ENCODE measurements around the gene MSL2. TPM values are rescaled to one million over a fixed set of nuclear protein-coding genes. Genes with fewer than 3 reads are reported as not detected.
"Not testable (repeated sequence)": the region's sequence is repeated elsewhere in the genome, so short reads cannot be mapped to it uniquely, and the experiment has no call there.

Gene MSL2
- total RNA-seq, 1 donor from 2014 or later, result 13.8 TPM

DNA sequence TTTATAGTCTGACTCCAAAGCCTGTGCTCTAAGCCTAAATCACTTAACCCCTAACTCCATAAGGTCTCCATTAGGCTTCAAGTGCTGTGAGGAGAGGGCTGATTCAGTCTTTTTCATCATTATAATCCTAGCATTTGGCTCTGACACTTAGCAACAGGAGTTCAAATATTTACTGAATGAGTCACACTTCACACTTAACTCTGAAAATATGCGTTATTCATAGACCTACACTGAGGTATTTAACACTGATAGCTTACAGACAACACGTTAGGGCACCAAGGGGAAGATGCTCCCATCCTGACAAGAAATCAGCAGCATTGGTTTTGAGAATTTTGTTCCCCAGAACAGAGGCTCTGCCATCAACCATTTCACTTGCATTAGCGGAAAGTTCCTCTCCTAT is 53.5 kb downstream of the MSL2 start:
- ATAC-seq, result peak; percentile 91

GRCh38 chr3:136141891-136142290 is 54.2 kb downstream of the MSL2 start:
- peak; percentile 33 for ATAC-seq

GRCh38 chr3:136141291-136141785 is 54.8 kb downstream of the MSL2 start:
- ATAC-seq, result no peak

GRCh38 chr3:136136454-136136853 is 59.7 kb downstream of the MSL2 start:
- ATAC-seq, result no peak

GRCh38 chr3:136135039-136135802 is 60.9 kb downstream of the MSL2 start:
- no peak for ATAC-seq

GRCh38 chr3:136134091-136134490 is 62.0 kb downstream of the MSL2 start:
- ATAC-seq, result no peak

DNA sequence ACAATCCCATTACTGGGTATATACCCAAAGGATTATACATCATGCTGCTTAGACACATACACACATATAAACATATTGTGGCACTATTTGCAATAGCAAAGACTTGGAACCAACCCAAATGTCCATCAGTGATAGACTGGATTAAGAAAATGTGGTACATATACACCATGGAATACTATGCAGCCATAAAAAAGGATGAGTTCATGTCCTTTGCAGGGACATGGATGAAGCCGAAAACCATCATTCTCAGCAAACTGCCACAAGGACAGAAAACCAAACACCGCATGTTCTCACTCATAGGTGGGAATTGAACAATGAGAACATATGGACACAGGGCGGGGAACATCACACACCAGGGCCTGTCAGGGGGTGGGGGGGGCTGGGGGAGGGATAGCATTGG is 64.5 kb downstream of the MSL2 start:
- not testable (repeated sequence) for ATAC-seq

DNA sequence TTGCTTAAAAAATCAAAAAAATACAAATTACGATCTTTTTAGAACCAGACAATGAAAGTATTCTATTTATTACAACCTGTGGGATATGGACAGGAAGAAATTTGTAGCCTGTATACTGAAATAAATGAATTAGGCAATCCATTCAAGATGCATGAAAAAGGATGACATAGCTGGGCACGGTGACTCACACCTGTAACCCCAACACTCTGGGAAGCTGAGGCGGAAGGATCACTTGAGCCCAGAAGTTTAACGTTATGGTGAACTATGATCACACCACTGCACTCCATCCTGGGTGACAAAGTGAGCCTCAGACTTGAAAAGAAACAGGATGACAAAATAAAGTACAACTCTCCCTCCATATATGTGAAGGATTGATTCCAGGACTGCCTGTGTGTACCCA is 74.1 kb downstream of the MSL2 start:
- ATAC-seq, result no peak

GRCh38 chr3:136120373-136121348 is 75.5 kb downstream of the MSL2 start:
- ATAC-seq, result no peak

DNA sequence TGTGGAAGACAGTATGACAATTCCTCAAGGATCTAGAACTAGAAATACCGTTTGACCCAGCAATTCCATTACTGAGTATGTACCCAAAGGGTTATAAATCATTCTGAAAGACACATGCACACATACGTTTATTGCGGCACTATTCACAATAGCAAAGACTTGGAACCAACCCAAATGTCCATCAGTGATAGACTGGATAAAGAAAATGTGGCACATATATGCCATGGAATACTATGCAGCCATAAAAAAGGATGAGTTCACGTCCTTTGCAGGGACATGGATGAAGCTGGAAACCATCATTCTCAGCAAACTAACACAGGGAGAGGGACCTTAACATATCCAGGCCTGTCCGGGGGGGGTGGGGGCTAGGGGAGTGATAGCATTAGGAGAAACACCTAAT is 76.4 kb downstream of the MSL2 start:
- ATAC-seq, result not testable (repeated sequence)

DNA sequence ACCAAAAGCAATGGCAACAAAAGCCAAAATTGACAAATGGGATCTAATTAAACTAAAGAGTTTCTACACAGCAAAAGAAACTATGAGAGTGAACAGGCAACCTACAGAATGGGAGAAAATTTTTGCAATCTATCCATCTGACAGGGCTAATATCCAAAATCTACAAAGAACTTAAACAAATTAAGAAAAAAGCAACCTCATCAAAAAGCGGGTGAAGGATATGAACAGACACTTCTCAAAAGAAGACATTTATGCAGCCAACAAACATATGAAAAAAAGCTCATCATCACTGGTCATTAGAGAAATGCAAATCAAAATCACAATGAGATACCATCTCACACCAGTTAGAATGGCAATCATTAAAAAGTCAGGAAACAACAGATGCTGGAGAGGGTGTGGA is 76.8 kb downstream of the MSL2 start:
- not testable (repeated sequence) for ATAC-seq

DNA sequence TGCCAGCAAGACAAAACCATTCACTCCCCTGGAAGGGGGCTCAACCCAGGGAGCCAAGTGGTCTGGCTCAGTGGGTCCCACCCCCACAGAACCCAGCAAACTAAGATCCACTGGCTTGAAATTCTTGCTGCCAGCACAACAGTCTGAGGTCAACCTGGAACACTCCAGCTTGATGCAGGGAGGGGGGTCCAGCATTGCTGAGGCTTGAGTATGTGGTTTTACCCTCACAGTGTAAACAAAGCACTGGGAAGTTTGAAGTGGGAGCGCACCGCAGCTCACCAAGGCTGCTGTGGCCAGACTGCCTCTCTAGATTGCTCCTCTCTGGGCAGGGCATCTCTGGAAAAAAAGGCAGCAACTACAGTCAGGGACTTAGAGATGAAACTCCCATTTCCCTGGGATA is 81.7 kb downstream of the MSL2 start:
- no peak for ATAC-seq

DNA sequence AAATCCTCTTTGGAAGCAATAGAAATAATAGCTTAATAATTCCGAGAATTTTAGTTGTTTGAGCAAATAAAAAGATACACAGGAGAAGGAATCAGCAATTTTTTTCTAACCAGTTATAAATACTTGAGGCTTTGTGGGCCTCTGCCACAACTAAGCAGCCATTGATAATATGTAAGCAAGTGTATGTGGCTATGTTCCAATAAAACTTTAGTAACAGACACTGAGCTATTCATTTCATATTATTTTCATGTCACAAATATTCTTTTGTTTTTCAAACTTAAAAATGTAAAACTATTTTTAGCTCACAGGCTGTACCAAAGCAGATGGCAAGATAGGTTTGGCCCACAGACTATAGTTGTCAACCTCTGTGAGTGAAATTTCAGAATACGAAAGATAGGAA is 85.7 kb downstream of the MSL2 start:
- no peak for ATAC-seq

- no peak for ATAC-seq
Observed at GRCh38 chr3:136109499-136109898, 86.6 kb downstream of the MSL2 start.

DNA sequence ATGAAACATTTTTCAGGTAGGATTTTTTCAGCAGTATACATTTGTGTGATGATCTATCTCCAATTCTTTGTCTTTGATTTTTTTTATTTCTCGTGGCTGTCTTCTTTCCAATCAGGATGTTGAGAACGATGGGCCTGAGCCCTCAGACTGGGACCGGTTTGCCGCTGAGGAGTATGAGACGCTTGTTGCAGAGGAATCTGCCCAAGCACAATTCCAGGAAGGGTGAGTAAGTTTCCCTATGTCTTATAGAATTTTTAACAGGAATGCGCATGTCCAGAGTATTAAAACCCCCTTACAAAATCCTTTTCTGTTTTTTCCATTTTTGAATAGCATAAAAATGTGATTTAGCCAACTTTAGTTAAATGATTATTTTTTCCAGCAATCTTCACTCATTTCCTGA is 90.0 kb downstream of the MSL2 start:
- no peak for ATAC-seq

DNA sequence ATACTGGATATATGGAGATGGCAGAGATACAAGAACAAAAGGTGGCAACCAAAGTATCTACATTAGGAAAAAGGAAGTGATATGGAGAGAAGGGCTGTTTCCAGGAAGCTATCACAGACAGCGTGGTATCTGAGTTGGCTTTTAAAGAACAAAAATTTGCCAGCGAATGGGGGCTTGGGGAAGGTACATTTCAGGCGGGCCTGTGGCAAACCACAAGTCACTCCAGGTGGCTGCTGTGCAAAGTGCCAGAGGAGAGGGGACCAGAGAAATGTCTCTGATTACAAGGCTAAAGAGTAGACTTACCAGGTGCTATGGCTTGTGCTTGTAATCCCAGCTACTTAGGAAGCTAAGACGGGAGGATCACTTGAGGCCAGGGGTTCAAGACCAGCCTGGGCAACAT is 91.1 kb downstream of the MSL2 start:
- ATAC-seq, result no peak

Other genes with a start within 250 kb of the MSL2 start
- gene PPP2R3A, start 230.6 kb downstream of the MSL2 start, total RNA-seq, result 11.4 TPM
- 32.0 TPM for gene PCCB, start 54.0 kb upstream of the MSL2 start, total RNA-seq